Vagina (tissue), 2 donors: ENCODE data around the gene PTPRD.

Experiments
- CTCF ChIP-seq, 3 experiments: fragments of 450-650 bp in 2 of 3; fragments of 200-600 bp in 1 of 3; sonication (generic) in 1 of 3; IDR thresholded peaks; one replicate each; pipeline ENCODE4 v1.5.1; 2017 to 2019; ENCODE audit warnings: antibody characterized with exemption in 3 of 3, mild to moderate bottlenecking in 2 of 3, moderate library complexity in 2 of 3
- POLR2A ChIP-seq, 2 donors: fragments of 450-650 bp; IDR thresholded peaks; one replicate each; pipeline ENCODE4 v1.6.1; 2017; ENCODE audit warnings: antibody characterized with exemption in 2 of 2, mild to moderate bottlenecking in 2 of 2, moderate library complexity in 2 of 2

- TF ChIP-seq CTCF (IDR thresholded peaks at IDR 0.05), result no peak
- TF ChIP-seq POLR2A (IDR thresholded peaks at IDR 0.05), result no peak
Observed at GRCh38 chr9:10104774-10105173, 508.0 kb downstream of the PTPRD start.
